GM15510 (cell line): ENCODE results near the gene COA8.

Experiments used
- POLR2A ChIP-seq: IDR thresholded peaks from 3 replicates; pipeline ENCODE4 v1.6.1; 2011; ENCODE audit warnings: borderline replicate concordance; ENCODE audit not compliant: insufficient read length; ENCODE audit errors: extremely low read depth

The COA8 gene

DNA sequence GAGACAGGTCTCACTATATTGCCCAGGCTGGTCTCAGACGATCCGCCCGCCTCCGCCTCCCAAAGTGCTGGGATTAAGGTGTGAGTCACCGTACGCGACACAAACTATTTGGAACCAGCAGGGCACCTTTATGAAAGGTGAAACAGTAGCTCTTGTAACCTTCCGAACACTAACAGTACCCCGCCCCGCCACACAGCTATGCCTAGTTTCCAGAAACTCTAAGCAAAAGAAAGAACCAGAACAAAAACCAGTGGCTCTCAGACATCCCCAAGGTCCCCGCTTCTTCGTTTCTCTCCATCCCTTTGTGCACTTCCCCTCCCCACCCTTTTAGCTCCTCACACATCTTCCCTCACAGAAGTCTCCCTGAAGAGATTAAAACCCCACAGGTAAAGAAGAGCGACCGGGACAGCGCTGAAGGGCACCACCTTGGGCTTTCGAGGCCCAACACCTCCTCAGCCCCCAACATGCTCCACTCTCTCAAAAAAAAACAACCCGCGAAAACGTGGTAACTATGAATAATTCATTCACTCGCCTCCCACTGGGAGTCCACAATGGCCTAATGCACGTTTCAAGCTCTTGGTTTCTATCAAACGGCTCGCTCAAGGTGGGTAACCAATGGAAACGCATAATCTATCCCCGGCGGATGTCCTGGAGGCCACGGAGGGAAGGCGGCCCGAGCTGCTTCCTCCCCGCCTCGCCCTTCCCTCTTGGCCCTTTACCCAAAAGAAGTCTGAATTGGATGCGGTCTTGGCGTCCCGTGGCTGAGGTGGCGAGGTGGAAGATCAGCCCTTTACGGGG is 1.2 kb upstream of the COA8 start:
- TF ChIP-seq POLR2A: no peak

DNA sequence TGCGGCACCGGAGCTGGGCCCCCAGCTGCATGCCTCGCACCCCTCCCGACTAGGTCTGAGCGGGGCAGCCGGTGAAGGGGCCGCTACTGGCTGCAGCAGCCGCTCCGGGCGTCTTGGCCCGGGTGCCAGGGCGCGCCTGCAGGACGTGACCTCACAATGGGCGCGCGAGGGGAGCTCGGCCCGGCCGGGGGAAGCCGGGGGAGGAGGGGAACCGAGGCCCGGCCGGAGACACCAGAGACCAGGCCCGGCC is 656 bp upstream of the COA8 start:
- TF ChIP-seq POLR2A: no peak

DNA sequence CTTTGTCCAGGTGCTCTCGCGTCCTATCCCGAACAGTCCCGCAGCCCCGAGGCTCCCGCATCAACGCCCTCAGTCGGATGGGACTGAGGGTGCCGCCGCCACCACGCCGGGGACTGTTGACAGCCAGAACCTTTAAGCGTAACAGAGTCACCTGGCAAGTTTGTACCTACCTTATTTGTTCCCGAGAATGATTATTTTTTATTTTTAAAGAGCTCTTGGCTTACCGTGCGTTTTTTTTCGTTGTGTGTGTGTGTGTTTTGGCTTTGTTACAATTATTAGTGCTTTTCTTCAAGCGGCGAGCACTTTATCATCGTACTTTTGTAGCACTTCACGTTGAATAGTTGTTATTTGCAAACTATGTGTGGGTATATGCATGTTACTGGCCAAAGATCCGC is 463 bp downstream of the COA8 start:
- TF ChIP-seq POLR2A: no peak

DNA sequence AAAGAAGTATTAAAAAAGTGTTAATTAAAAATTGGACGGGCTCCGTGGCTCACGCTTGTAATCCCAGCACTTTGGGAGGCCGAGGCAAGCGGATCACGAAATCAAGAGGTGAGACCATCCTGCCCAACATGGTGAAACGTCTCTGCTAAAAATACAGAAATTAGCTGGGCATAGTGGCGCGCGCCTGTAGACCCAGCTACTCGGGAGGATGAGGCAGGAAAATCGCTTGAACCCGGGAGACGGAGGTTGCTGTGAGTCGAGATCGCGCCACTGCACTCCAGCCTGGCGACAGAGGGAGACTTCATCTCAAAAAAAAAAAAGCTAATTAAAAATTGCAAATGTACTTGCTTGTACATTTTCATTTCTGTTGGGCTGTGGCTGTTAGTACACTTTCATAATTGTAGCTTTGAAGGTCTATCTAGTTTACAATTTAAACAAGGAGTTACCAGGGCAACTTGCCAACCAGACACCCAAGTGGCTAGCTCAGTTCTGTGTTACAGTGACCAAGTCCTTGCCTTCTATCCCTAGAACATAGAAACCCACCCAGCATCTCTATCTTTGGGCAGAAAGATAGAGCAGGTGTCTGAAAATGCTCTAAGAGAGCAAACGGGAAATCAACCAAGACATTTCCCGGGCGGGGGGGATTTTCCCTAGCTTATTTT is 1.2 kb downstream of the COA8 start:
- TF ChIP-seq POLR2A: no peak

DNA sequence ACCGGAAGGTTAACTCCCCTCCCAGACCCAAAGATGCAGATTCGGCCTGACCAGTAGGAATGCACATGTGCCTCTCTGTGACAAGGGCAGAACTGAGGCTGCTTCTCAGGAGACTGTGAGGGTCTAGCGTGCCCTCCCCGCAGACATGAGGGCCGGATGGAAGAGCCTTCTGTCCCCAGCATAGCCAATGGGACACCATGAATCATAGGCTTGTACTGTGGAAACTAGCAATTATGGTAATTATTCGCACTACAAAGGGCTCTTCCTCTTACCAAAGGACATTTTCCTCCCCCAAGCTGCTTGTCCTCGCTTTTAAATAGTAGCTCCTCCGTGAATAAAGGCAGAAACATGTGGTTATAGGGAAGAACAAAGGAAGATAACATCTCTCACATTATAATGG is 6.2 kb downstream of the COA8 start:
- no peak for TF ChIP-seq POLR2A

DNA sequence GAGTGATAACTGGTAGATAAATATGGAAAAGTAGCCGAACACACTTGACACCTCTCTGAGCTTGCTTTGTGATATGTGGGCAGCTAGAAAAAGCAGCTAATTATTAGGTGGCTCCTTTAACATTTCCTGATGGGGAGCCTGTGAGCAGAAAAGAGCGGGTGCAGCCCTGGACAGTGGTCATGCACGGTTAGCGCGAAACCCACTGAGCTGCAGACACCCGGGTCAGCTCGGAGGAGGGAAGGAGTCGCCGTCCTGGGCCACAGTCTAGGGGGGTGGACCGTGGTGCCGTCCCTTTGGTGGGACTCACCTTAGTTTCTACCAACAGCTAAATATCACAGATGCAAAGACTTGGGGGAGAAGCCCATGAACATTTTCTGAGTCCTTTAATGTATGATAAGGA is 6.6 kb downstream of the COA8 start:
- no peak for TF ChIP-seq POLR2A

DNA sequence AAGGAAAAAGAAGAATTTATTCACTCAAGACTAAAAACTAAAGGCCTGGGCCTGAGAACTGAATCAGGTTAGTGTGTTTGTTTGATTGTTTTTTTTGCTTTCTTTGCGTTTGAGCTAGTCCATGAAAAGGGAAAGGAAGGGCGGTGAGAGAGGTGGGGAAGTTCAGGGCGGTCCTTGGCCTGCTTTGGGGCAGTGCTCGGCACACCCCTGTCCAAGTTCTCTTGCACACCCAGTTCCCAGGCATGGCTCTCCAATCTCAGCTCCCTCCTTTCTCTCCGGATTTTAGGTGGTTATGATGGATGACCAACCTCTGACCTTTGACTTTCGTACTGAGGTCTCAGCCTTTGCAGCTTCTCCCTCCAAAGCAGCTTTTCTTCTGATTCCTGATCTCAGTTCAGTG is 11.3 kb downstream of the COA8 start:
- no peak for TF ChIP-seq POLR2A

DNA sequence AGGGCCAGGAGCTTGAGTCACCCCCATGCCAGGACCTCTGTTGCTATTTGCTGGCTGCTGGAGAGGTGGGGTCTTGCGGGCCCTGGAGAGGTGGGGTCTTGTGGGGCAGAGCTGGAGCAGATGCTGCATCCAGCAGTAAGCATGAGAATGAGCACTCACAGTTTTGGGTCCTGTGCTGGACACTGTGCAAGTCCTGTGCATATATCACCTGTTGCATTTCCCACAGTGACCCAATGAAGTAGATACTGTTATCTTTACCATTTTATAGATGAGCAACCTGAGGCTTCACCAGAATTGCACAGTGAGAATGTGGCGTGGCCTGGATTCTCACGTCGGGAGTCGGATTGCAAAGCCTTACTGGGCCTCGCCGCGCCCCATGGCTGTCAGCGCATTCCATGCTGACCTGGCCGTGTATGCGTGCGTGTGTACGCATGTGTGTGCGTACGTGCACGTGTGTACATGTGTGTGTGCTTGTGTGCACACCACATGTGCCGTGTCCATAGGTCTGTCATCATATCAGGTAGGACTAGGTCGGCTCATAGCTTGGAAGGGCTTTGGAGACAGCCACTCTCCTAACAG is 12.0 kb downstream of the COA8 start:
- no peak for TF ChIP-seq POLR2A

DNA sequence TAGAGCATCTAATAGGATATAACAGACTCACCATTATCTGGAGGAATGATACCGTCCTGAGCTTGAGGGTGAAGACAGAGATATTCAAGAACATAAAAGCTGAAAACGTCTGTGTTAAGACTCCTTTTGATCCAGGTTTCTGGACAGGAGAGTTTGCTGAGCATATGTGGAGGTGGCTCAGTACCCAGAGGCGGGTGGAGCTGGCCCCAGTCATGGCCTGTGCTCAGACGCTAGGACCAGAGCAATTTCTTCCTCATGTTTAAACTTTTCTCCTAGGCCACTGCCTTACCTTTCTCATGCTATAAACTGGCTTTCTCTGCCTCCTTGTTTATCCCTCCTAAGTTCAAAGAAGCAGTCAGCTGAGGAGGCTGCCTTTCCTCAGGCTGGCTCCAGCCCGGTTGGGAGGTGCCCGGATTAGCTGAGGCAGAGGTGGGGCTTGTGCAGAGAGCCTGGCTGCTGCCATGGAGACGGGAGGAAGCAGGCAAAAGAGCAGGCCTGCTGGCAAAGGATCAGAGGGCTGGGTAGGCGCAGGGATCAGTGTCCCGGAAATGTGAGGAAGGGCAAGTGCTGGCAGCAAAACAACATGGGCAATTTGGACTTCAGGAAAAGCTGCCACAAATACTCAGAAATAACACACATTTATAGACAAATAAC is 13.7 kb downstream of the COA8 start:
- no peak for TF ChIP-seq POLR2A

DNA sequence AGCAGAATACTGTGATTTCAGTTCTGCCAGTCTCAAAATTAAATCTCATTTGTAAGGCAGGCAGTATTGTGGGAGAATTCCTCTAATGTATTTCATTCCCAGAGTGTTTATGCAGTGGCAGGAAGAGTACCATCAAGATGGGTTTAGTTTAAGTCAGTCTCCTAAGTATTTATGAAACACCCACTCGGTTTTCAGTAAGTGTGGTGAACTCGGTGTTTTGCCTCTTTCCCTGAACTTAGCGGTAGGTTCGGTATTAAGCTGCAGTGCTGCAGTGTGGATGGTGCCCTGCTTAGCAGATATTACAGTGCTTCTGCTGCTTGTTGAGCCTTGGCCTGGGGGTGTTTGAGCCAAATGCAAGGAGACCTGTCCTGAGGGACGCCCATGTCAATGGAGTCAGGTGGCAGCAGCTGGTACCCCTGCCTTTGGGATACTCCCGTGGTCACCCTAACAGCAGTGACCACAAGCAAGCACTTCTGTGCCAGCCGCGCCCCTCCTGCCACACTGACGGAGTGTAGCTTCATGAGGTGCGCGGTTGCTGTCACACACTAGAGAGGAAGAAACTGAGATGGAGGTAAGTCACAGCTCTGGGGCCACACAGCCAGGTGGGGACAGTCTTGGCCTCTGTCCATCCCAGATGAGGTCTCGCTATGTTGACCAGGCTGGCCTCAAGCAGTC is 15.8 kb downstream of the COA8 start:
- TF ChIP-seq POLR2A: no peak

DNA sequence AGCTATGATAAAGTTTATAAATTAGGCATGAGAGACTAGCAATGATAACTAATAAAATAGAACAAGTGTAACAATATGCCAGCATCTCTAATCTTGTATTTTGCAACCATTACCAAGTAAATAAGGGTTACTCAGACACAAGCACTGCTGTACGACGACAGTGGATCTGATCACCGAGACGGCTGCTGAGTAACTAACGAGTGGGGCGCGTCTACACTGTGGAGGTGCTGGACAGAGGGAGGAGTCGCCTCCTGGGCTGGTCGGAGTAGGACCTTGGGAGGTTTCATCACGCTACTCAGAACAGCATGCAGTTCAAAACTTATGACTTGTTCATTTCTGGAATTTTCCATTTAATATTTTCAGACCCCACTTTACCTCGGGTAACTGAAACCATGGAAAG is 18.4 kb downstream of the COA8 start:
- TF ChIP-seq POLR2A: no peak

DNA sequence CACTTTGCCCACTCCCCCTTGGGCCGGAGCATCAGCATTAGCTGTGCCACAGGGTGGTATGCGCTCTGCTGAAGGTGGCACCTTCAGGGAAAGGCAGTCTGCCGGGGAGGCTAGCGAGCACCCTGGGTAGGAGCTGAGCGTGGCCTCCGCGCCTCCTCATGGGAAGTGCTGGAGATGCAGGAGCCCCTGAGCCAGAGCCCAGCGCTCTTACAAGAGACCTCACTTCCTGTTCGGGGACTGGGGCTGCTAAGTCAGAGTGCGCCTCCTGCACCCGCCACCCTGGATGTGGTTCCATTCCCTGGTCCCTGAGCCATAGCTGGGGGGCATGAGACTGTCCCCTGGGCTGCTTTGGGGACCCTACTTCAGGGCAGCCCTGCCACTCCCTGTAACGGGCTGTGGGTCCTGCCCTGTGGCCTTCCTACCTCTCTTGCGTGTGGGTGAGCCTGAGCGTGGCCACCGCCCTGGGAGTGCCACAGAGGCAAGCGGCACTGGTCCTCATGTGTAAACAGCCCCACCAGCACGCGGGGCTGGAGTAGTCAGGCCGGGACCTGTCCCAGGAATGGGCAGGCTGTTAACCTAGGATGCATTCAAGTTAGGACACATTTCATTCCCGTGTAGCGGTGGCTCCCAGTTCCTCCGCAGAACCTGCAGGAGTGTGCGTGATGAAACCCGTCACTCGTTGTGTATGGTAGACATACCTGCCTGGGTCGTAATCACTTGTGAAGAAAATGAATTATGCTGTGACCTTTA is 19.4 kb downstream of the COA8 start:
- TF ChIP-seq POLR2A: no peak

DNA sequence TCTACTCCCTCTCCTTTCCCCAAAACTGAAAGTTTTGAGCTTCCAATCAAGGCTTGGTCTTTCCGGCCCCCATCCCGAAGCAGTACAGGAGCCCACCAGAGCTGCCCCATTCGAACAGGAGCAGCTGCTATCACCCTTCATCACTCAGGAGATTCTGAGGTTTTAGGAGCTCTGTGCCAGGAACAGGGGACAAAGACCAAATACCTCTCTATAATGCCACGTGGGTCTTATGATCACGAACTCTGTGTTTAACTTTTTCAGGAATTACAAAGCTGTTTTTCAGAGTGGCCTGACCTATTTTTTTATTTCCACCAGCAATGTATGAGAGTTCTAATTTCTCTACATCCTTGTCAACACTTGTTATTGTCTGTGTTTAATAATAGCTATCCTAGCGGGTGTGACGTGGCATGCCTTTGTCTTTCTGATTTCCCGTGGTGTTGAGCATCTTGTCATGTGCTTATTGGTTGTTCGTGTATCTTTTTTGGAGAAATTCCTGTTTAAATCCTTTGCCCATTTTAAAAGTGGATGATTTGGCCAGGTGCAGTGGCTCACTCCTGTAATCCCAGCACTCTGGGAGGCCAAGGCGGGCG is 21.7 kb downstream of the COA8 start:
- no peak for TF ChIP-seq POLR2A

DNA sequence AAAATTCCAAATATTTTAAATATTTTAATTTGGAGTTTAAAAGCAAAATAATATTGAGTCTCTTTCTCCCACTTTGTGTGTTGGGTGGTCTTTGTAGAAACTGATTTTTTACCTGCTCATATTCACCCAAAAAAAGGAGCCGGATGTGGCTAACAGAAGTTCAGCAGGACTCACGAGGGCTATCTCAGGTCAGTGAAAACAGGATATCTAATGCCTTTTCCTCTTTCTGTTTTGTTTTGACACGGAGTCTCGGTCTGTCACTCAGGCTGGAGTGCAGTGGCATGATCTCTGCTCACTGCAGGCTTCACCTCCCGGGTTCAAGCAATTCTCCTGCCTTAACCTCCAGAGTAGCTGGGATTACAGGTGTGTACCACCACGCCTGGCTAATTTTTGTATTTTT is 30.8 kb downstream of the COA8 start:
- TF ChIP-seq POLR2A: no peak

DNA sequence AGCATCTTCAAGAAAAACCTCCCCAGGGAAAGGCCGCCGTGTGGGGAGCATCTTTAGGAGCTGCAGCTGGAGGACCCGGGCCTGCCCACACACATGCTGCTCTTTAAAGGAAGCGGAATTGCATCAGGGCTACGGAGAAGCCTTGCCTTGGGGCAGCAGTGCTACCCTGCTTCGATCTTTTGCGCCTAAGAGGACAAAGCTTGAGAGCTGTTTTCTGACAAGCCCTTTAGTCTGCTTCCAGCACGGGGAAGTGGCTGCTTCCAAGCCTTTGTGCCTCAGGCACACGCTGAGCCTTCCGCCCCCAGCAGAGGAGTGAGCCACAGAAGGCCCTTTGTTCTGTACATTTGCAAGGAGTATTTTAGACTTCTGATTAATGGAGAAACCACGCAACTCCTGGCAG is 31.5 kb downstream of the COA8 start:
- TF ChIP-seq POLR2A: no peak
